HG03521 (cell line): ENCODE results near the gene ZNF157.
"Not testable (repeated sequence)": the region's sequence is repeated elsewhere in the genome, so short reads cannot be mapped to it uniquely, and the experiment has no call there.

Source experiments
- ATAC-seq: cut with Tn5 transposase; IDR thresholded peaks from one replicate; pipeline ENCODE4 v1.9.1; 2021; ENCODE audit warnings: mild to moderate bottlenecking, moderate library complexity; ENCODE audit not compliant: unreplicated experiment

Gene ZNF157

DNA sequence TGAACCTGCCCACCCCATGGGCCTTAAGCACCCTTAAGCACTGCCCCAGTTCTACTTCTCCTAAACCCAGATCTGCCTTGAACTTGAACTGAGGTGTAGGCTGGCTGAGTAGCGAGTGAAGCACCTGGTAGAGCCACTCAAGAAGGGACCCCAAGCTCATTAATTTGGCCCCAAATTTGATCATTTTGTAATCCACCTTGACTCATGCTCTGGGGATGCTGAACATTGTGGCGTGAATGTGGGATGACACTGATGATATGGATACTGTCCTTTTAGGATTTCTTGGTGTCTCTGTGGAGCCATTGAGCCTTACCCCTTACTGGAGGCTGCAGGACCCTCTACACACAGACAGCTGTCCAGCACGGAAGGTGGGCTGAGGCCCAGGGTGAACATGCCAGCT lies at the start of gene ZNF157:
Gene ZNF157, plus strand, starts transcription at position 301 of the 400 bp plus-strand sequence. Its CDS starts 91 bp downstream, at position 392.
- ATAC-seq = no peak

DNA sequence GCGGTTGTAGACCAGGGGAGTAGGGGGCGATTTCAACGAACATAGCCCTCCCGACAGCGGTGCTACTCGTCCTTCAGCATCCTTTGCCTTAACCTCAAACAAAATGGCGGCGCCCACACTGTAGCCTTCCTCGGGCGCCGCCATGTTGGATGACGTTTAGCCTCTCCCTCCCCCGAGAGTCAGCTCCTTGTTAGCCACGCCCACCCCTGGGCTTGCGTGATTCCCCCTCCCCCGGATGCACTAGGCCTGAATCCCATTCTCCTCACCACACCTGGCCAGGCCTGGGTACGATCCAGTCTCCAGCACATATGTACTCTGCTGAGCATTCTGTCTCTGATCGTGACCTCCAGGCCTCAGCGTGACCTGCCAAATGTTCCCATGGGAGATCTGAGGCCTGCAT lies 49.0 kb upstream of the ZNF157 start:
- no peak for ATAC-seq

DNA sequence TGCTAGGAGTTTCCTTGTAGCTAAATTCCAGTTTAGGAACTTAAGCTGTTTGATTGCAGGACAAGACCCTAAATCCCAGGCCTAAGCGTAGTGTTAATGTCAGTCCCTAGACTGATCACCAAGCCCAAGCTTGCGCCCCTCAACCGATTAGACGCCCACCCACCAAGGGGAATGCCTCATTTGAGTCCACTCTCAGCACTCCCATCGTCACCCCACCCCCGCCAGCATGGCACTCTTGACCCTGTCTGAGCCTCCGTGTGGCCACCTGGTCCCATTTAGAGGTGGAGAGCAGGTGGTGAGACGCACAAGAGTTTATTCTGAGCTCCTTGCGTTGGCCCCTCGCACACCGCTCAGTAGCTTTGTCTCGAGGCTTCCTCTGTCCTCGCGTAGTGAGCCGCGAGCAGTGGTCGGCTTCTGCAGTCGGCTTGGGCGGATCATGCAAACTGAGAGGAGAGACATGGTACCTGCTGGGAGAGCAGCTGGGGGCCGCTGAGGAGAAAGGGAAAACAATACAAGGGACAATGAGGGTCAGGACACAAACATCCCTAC lies 48.5 kb upstream of the ZNF157 start:
- no peak for ATAC-seq

DNA sequence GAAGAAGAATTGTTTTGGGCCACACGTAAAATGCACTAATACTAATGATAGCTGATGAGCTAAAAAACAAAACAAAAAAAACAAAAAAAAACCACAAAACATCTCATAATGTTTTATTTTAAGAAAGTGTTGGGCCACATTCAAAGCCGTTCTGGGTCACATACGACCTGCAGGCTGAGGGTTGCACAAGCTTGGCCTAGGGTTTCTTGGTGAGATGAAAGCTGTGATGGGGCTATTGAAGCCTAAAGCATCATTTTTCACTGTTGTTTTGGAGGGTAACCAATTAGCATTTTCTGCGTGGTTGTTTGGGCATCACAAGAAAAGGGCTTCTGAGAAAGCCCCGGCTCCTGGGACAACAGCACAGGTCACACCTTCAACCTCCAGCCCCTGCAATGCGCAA lies 42.5 kb upstream of the ZNF157 start:
- no peak for ATAC-seq

DNA sequence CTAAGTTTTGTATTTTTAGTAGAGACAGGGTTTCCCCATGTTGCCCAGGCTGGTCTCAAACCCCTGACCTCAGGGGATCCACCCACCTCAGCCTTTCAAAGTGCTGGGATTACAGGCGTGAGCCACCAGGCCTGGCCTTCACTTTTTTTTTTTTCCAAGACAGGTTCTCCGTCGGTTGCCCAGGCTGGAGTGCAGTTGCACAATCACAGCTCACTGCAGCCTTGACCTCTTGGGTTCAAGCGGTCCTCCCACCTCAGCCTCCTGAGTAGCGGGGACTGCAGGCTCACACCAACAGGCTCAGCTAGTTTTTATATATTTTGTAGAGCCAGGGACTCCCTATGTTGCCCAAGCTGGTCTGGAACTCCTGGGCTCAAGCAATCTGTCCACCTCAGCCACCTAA lies 37.6 kb upstream of the ZNF157 start:
- ATAC-seq = not testable (repeated sequence)

DNA sequence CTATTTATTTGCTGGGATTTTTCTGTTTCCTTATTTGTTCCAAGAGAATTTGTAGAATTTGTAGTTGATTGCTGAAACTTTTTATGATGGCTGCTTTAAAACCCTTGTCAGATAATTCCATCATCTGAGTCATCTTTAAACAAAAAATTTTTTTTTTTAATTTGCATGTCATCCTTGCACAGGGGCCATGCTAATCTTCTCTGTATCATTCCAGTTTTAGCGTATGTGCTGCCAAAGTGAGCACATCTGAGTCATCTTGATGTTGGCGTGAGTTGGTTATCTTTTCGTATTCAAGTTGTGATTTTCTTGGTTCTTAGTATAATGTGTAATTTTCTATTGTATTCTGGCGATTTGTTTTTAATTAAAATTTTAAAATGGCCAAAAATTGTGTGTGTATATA lies 18.7 kb upstream of the ZNF157 start:
- no peak for ATAC-seq

DNA sequence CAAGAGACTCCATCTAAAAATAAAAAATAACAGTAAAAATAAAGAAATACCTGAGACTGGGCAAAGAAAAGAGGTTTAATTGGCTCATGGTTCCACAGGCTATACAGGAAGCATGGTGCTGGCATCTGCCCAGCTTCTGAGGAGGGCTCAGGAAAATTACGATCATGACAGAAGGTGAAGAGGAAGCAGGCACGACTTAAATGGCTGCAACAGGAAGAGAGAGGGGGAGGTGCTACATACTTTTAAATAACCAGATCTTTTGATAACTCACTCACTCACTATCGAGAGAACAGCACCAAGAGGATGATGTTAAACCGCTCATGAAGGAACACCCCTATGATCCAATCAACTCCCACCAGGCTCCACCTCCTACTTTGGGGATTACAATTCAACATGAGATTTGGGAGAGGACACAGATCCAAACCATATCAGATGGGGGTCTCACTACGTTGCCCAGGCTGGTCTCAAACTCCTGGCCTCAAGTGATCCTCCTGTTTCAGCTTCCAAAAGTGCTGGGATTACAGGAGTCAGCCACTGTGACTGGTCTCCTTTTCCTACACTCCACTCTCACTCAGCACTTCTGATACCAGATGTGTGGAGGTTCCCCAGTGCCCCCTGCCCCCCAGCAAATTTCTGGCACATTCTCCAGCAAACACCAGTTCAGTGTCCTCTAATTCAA lies 11.9 kb upstream of the ZNF157 start:
- ATAC-seq = no peak

DNA sequence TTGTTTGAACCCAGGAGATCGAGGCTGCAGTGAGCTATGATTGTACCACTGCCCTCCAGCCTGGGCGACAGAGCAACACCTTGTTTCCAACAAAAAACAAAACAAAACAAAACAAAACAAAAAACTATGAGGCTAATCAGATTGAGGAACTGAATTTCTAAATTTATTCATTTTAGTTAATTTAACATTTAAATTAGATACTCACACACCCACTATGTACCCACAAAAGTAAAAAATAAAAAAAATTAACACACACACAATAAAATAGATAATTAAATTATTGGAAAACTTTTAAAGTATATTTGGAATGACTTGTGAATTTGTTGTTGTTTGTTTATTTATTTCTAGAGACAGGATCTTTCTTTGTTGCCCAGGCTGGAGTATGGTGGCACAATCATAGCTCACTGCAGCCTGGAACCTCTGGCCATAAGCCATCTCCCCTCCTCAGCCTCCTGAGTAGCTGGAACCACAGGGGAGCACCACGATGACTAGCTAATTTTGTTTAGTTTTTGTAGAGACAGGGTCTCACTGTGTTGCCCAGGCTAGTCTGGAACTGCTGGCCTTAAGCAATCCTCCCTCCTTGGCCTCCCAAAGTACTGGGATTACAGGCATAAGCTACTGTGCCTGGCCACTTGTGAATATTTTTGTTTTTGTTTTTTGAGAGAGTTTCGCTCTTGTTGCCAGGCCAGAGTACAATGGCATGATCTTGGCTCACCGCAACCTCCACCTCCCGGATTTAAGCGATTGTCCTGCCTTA lies 9.8 kb upstream of the ZNF157 start:
- no peak for ATAC-seq

DNA sequence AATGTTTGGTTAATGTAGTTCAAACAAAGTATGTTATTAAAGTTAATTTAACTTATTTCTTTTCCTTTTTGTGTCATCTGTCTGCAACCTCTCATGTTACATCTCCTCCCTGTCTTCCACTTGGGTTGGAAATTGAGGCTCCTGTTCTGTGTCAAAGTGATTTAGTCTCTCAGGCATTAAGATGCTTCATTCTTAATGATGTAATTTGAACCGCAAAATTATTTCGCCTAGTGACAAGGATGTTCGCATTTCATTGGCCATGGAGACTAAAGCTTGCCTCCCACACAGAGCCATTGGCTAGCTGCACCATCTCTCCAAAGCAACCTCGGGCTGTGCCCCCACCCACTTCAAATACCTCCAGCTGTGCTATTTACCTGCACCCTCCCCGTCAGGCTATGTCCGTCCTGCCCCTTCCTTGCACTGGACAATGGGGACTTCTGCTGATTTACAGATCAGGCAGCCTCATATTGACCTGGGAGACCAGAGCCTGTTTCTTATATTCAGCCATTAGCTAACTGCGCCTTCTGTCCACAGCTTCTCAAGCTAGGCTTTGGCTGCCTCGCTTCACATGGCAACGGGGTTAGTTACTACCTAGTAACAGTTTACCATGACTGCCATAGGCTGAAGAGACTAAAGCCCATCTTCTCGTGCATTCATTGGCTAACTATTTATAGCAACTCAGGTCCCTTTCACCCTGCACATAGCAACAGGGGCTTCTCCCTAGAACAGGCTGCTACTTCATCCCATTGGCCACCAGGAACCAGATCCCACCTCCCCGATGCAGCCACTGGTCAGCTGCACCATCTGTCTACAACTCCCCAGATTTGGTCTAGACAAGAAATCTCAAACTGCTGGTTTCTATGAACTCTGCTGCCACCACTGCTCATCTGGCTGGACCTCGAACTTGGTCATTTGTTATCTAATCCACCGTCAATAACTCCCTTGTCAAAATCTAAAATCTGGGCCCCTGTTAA lies 8.6 kb upstream of the ZNF157 start:
- peak; percentile 79 for ATAC-seq

DNA sequence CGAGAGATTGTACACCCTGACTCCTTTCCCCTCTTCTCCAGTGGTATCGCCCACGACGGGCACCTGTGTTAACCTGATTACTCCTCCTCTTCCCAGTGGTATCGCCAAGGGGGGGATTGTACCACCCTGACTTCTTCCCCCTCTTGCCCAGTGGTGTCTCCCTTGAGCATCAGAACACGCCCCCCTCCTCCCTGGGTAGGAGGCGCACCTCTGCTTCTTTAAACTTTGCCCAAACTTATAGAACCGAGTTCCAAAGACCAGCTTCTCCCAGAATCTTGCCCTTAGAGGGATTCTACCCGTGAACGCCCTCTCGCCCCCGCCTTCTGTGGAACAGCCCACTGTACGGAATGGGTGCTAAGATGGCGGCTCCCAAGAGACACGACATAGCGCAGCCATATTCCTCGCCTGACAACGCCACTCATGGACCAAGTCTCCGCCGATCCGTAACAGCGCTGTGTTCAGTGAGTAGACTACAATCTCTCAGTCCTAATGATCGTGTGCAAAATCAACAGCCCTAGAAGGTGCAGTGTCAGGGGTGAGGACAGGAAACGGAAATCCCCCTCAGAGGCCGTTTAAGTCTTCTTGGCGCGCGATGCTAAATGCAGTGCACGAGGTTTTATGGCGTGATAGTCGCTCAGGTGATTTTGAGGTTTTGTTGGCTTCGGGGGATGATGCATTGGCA lies 4.2 kb upstream of the ZNF157 start:
- peak; percentile 38 for ATAC-seq

DNA sequence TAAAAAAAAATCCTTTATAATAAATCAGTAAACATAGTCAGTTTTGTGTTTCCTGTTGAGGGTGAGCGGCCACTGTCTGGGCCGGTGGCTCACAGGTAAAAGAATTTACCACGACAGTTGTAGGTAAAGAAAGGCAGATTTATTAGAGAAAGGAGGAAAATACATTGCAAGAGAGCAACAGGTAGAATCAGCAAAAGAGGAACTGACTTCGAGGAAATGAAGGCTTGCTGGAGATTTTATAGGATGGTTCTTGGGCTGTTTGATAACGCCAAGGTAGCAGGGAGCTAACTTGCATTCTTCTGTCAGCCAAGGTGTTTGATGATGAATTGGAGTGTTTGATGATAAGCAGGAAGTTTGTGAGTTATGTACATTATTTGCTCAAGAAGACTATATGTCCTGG lies 2.8 kb downstream of the ZNF157 start:
- no peak for ATAC-seq

DNA sequence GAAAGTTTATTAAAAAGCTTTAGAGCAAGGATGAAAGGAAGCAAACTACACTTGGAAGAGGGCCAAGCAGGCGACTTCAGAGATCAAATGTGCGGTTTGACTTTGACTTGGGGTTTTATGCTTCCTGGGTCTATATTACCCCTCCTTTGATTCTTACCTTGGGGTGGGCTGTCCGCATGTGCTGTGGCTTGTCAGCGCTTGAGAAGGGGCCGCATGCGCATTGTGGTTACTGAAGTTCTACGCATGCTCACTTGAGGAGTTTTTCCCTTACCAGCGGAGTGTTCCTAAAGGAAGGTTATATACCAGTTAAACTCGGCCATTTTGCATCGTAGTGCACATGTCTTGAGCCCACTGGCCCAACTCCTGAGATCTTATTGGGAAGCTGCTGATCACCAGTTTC lies 9.9 kb downstream of the ZNF157 start:
- ATAC-seq = no peak

DNA sequence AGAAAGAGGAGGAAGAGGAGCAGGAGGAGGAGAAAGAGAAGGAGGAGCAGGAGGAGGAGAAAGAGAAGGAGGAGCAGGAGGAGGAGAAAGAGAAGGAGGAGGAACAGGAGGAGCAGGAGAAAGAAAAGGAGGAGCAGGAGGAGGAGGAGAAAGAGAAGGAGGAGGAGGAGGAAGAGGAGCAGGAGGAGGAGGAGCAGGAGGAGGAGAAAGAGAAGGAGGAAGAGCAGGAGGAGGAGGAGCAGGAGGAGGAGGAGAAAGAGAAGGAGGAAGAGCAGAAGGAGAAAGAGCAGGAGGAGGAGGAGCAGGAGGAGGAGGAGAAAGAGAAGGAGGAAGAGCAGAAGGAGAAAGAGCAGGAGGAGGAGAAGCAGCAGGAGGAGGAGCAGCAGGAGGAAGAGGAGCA lies 10.5 kb downstream of the ZNF157 start:
- not testable (repeated sequence) for ATAC-seq

DNA sequence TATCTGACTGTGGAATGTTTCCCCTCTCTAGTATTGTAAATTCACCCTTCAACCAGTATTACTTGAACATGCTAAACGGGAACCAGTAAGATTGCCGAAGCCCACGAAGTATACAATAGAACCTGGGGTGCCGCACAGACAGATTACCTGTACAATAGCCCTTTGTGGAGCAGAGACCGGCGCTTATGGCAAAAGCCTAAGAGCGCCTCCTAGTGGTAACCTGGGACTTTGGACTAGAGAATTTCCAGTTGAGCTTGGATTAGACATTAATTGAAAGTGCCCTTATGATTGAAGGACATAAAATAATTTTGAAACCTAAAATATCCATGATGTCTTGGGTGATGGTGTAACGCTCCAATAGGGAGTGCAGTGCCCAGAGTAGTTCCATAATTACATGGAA lies 14.1 kb downstream of the ZNF157 start:
- no peak for ATAC-seq

DNA sequence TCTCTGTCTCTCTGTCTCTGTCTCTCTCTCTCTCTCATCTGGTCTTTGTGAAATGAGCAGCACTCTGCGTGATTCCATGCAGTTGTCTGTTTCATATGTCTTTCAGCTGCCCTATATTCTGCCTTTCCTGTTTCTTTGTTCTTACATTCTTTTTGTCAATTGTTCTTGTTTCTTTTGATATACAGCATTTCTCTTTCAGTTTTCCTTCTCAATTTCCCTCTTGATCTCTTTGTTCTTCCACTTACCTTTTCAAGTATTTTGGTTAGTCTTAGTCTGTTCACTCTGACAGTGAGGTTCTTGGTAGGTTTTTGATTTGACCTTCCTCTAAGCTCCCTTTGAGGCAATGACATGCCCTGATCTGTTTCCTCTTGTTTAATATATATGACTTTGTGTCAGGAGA lies 20.4 kb downstream of the ZNF157 start:
- ATAC-seq = no peak

DNA sequence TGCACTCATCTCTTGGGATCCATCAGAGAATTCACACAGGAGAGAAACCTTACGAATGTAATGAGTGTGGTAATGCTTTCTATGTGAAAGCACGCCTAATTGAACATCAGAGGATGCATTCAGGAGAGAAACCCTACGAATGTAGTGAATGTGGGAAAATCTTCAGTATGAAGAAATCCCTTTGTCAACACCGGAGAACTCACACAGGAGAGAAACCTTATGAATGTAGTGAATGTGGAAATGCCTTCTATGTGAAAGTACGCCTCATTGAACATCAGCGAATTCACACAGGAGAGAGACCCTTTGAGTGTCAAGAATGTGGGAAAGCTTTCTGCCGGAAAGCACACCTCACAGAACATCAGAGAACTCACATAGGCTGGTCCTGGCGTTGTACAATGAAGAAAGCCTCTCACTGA lies 42.8 kb downstream of the ZNF157 start:
- no peak for ATAC-seq

DNA sequence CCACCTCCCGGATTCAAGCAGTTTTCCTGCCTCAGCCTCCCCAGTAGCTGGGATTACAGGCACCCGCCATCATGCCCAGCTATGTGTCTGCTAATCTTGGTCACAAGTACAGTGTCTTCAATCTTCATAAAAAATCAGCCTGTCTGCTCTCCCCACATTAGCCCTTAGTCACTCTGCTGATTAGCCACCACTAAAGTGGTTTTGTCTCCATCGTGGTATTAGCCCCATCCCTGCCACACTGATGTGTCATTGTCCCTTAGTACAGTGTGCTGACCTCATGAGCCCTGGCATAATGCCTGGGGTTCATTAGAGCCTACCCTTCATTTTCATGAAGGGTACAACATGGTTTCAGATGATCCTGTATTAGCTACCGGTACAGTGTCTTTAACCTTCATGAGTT lies 49.9 kb downstream of the ZNF157 start:
- no peak for ATAC-seq

DNA sequence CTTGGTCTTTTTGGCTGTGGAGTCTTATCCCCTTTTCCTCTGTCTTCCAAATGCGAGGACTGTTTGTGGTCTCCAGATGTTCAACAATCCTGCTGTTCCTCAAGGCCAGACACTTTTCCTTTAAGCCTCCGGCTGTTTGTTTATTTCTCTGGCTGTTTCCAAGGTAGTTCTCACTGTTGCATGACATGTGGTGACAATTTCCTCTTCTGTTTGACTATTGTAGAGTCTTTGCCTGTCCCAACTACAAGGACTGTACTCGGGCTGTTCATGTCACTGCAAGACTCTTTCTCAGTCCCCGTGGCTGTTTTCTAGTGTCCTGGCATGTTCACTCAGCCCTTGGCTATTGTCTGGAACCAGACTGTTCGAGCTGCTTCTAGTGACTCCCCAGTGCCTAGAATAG lies 50.6 kb downstream of the ZNF157 start:
- no peak for ATAC-seq

DNA sequence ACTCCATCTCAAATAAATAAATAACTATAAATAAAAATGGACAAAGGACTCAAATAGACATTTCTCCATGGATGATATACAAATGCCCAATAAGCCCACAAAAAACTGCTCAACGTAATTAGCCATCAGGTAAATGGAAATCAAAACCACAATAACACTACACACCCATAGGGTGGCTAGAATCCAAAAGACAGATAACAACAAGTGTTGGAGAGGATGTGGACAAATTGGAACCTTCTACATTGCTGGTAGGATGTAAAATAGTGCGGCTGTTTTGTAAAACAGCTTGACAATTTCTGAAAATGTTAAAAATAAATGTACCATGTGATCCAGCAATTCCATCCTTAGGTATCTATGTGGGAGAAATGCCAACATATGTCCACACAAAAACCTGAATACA lies 52.1 kb downstream of the ZNF157 start:
- no peak for ATAC-seq

DNA sequence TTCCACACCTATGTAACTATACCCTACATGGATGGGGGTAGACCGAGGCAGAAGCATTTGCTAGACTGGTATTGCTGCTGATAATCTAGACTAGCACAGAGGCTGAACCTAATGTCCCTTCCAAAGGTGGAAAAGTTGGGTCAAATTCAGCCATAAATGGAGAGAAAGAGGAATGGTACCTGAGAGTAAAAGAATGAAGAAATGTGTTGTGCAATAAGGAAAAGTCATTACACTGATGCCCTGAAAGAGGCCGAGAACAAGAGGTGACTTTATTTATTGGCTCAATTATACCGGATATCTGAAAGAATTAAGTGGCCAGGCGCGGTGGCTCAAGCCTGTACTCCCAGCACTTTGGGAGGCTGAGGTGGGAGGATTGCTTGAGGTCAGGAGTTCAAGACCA lies 60.5 kb downstream of the ZNF157 start:
- ATAC-seq = no peak

DNA sequence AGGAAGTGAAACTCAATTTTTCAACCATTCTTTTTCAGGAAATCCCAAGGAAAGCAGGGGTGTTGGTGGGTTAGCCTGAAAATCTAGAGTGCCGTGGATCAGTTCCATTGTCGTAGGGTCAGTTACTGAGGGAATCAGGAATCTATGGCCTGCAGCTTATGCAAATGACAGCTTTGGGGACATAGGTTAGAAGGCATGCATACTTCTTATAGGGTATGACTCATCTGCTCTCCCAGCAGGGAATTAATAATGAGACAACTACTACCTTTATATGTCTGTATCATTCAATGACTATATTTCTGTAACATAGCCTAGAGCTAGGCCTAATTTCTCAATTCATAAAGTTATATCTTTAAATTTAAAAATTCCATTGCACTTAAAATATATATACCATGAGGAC lies 76.1 kb downstream of the ZNF157 start:
- ATAC-seq = no peak
